ENCODE results near the gene TRIM69. TPM values are rescaled to one million over a fixed set of nuclear protein-coding genes. Genes with fewer than 3 reads are reported as not detected.

The TRIM69 gene
- total RNA-seq, 4 donors from 2014 or later, result 7.3 to 13.6 (median 8.6) TPM

- TF ChIP-seq POLR2A (IDR thresholded peaks at IDR 0.05), result no peak
- TF ChIP-seq CTCF (IDR thresholded peaks at IDR 0.05), result no peak
- 32 to 37% methylated on average over 5 of the region's 5 CpGs for WGBS, 2 donors
- intact Hi-C loops (cut with DNase I; ENCODE audit: low total_unique reads), result no loop called here
- DNase-seq (ENCODE audit: low spot score in 2 of 2), result peak in 1 of 2 donors; percentile 10
- peak overlapping the region; percentile 100 for H3K4me3 ChIP-seq (ENCODE audit: low read depth, poor library complexity, severe bottlenecking)
Measured at GRCh38 chr15:44713006-44713966, 23.0 kb upstream of the TRIM69 start.

GRCh38 chr15:44715142-44715796 is 21.1 kb upstream of the TRIM69 start:
- DNase-seq (ENCODE audit: low spot score in 2 of 2), result no peak
- no peak overlapping the region for H3K4me3 ChIP-seq (ENCODE audit: low read depth, poor library complexity, severe bottlenecking)
- intact Hi-C loops (cut with DNase I; ENCODE audit: low total_unique reads), result no loop called here
- TF ChIP-seq CTCF (IDR thresholded peaks at IDR 0.05), result no peak
- TF ChIP-seq POLR2A (IDR thresholded peaks at IDR 0.05), result no peak
- WGBS, 2 donors, result 72 to 78% methylated on average over 6 of the region's 6 CpGs

- 87 to 94% methylated on average over 2 of the region's 2 CpGs for WGBS, 2 donors
- intact Hi-C loops (cut with DNase I; ENCODE audit: low total_unique reads), result no loop called here
- TF ChIP-seq CTCF (IDR thresholded peaks at IDR 0.05), result no peak
- no peak for TF ChIP-seq POLR2A (IDR thresholded peaks at IDR 0.05)
- H3K4me3 ChIP-seq (ENCODE audit: low read depth, poor library complexity, severe bottlenecking), result no peak overlapping the region
- DNase-seq (ENCODE audit: low spot score in 2 of 2), result no peak
Measured at GRCh38 chr15:44715797-44716334, 20.5 kb upstream of the TRIM69 start.

DNA sequence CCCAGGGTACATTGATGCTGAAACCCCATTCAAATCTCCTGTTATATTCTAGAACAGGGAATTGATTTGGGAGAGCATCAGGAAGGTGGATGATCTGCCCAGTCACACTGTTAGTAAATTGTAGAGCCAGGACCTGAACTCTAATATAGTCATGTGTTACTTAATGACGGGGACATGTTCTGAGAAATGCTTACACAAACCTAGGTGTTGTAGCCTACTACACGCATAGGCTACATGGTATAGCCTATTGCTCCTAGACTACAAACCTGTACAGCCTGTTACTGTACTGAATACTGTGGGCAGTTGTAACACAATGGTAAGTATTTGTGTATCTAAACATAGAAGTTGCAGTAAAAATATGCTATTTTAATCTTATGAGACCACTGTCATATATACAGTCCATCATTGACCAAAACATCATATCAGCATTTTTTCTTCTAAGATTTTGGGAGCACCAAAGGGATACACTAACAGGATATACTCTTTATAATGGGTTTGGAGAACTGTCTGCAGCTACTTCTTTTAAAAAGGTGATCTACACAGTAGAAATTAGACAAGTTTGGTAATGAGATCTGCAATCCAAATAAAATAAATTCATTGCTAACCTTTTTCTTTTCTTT is 19.2 kb upstream of the TRIM69 start:
- DNase-seq (ENCODE audit: low spot score in 2 of 2), result no peak
- 90 to 95% methylated on average over 2 of the region's 2 CpGs for WGBS, 2 donors
- H3K4me3 ChIP-seq (ENCODE audit: low read depth, poor library complexity, severe bottlenecking), result no peak overlapping the region
- intact Hi-C loops (cut with DNase I; ENCODE audit: low total_unique reads), result no loop called here
- TF ChIP-seq CTCF (IDR thresholded peaks at IDR 0.05) (no peak), POLR2A (IDR thresholded peaks at IDR 0.05) (no peak)

DNA sequence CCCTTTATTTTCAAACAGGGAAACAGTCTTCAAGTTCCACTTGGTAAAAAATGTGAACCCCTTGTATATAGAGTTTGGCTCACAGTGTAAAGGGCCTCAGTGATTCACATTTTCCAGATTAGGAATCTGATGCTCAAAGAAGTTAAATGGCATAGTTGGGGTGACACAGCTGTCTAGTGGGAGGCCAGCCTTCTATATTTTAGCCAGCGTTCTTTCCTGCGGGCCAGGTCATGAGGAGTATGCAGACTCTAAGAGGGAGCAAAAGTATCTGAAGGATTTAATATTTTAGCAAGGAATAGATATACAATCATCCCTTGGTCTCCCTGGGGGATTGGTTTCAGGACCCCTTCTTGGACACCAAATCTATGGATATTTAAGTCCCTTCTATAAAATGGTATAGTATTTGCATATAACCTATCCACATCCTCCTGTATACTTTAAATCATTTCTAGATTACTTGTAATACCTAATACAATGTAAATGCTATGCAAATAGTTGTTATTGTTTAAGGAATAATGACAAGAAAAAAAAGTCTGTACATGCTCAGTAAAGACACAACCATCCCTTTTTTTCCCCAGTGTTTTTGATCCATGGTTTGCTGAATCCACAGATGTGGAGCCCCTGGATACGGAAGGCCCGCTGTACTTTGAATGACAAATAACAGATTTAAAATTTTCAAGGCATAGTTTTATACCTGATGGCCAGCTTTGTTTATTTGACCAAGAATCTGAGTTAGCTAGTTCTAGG is 18.0 kb upstream of the TRIM69 start:
- no peak for DNase-seq (ENCODE audit: low spot score in 2 of 2)
- H3K4me3 ChIP-seq (ENCODE audit: low read depth, poor library complexity, severe bottlenecking), result no peak overlapping the region
- WGBS, 2 donors, result 61 to 87% methylated on average over 4 of the region's 4 CpGs
- TF ChIP-seq POLR2A (IDR thresholded peaks at IDR 0.05), result no peak
- TF ChIP-seq CTCF (IDR thresholded peaks at IDR 0.05), result no peak
- intact Hi-C loops (cut with DNase I; ENCODE audit: low total_unique reads), result no loop called here
